Fibroblast of the aortic adventitia (primary cell): ENCODE measurements around the gene UTP11. TPM values are rescaled to one million over a fixed set of nuclear protein-coding genes. Genes with fewer than 3 reads are reported as not detected.

Experiments used
- DNase-seq: peaks from one replicate; pipeline ENCODE4 v3.0.0-alpha.2; 2010; ENCODE audit warnings: low read depth
- H3K4me3 ChIP-seq: 2 replicates; pipeline ENCODE4 v1.5.1; 2011; ENCODE audit warnings: low read depth, mild to moderate bottlenecking, control low read depth, low read length, moderate library complexity
- total RNA-seq: library from RNA; depleted of rRNA; stranded (reverse); fragments of >200 nt; gene quantifications from 2 replicates; pipeline ENCODE4 v1.2.3, GENCODE V29; 2012; ENCODE audit warnings: low replicate concordance
- TF ChIP-seq, protein P1 (sequence below): IDR thresholded peaks from 2 replicates; pipeline ENCODE4 v1.5.1; 2011; ENCODE audit warnings: mild to moderate bottlenecking, low read length, control low read depth, inconsistent platforms; ENCODE audit not compliant: insufficient read depth

UTP11 gene
- total RNA-seq, 1 donor: 68.1 TPM

DNA sequence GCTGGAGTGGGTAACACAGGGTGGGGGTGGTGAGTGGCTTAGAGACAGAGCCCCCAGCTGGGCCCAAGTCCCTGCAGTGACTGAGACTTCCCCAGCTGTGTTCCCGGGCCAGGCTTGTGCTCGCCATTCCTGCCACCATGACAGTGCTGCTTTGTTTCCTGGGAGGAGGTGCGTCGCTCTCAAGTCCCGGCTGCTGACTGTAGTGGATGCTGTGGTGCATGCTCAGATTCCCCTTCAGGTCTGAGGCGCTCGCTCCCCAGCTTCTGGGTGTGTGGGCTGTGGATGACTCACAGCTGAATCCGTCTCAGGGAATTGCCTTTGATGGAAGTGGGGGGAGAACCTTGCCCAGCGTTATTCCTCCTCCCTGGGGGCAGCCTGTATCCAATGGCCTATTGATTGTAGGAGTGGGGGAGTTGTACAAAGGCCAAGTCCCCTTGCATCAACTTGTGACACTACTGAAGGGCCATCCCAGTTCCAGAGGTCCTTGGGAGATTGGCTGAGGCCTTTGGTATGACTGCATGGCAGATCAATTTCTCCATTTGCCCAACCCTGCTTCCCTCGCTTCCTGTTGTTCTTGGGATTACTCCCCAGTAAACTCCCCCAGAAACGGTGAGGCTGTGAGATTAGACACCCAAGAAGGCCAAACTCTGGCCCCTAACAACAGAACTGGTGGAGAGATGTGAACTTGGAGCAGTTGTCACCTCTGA, 51.8 kb downstream of the UTP11 start:
- peak; percentile 46 for DNase-seq
- no peak overlapping the region for H3K4me3 ChIP-seq
- TF ChIP-seq, protein P1, sequence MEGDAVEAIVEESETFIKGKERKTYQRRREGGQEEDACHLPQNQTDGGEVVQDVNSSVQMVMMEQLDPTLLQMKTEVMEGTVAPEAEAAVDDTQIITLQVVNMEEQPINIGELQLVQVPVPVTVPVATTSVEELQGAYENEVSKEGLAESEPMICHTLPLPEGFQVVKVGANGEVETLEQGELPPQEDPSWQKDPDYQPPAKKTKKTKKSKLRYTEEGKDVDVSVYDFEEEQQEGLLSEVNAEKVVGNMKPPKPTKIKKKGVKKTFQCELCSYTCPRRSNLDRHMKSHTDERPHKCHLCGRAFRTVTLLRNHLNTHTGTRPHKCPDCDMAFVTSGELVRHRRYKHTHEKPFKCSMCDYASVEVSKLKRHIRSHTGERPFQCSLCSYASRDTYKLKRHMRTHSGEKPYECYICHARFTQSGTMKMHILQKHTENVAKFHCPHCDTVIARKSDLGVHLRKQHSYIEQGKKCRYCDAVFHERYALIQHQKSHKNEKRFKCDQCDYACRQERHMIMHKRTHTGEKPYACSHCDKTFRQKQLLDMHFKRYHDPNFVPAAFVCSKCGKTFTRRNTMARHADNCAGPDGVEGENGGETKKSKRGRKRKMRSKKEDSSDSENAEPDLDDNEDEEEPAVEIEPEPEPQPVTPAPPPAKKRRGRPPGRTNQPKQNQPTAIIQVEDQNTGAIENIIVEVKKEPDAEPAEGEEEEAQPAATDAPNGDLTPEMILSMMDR: no peak

GRCh38 chr1:38068220-38068979, 55.9 kb downstream of the UTP11 start:
- TF ChIP-seq, protein P1: no peak
- no peak for DNase-seq
- no peak overlapping the region for H3K4me3 ChIP-seq

DNA sequence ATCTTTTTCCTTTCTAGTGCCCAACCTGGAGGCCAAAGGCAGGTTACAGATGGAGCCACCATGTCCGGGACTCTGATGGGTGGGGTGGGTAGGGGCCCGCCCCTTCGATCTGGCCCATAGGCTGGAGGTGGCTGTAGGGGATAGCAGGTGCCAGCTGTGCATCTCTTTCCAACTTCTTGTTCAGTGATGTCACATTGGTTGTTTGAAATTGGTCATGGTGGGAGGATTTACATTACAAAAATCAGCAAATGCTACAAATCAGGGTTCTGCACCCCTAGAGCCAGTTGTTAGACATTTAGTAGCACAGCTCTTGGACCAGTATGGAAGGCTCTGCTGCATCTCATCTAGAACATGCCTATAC, 56.4 kb downstream of the UTP11 start:
- no peak for DNase-seq
- TF ChIP-seq, protein P1: no peak
- H3K4me3 ChIP-seq: no peak overlapping the region

GRCh38 chr1:38071312-38072256, 59.0 kb downstream of the UTP11 start:
- peak; percentile 46 for DNase-seq
- H3K4me3 ChIP-seq: no peak overlapping the region
- TF ChIP-seq, protein P1: peak; percentile 48

- no peak for DNase-seq
- H3K4me3 ChIP-seq: no peak overlapping the region
- TF ChIP-seq, protein P1: no peak
Observed at GRCh38 chr1:38072858-38073257, 60.3 kb downstream of the UTP11 start.

- TF ChIP-seq, protein P1: no peak
- no peak for DNase-seq
Observed at GRCh38 chr1:38073534-38074301, 61.2 kb downstream of the UTP11 start.

More at GRCh38 chr1:38073534-38074301, 61.2 kb downstream of the UTP11 start:
- H3K4me3 ChIP-seq: no peak overlapping the region
